HL-60 (cell line): Measurements from ENCODE around the gene ARHGAP18.

Experiments
- DNase-seq, 2 experiments: peaks; one replicate each; pipeline ENCODE4 v3.0.0-alpha.2; 2010 to 2020; ENCODE audit warnings: low read depth in 1 of 2, low spot score in 1 of 2
- H3K27ac ChIP-seq: fragments of 250-450 bp; sonication (Bioruptor Pico); replicated peaks from 2 replicates; pipeline ENCODE4 v1.5.1; 2020; ENCODE audit warnings: mild to moderate bottlenecking, moderate library complexity
- H3K27me3 ChIP-seq: fragments of 250-450 bp; sonication (Bioruptor Pico); 2 replicates; pipeline ENCODE4 v1.5.1; 2021; ENCODE audit warnings: mild to moderate bottlenecking, moderate library complexity; ENCODE audit not compliant: insufficient read depth, poor library complexity, severe bottlenecking
- H3K4me3 ChIP-seq: replicated peaks from 2 replicates; pipeline ENCODE4 v1.5.1; 2011; ENCODE audit warnings: mild to moderate bottlenecking, control low read depth, low read length; ENCODE audit not compliant: insufficient read depth
- CTCF ChIP-seq: IDR thresholded peaks from one replicate; pipeline ENCODE4 v1.5.1; 2011; ENCODE audit warnings: low read length, control low read depth, inconsistent platforms; ENCODE audit not compliant: insufficient read depth
- GABPA ChIP-seq: IDR thresholded peaks from 2 replicates; pipeline ENCODE4 v1.6.1; 2012; ENCODE audit warnings: low read depth
- POLR2AphosphoS5 ChIP-seq: IDR thresholded peaks from 2 replicates; pipeline ENCODE4 v1.6.1; 2012; ENCODE audit warnings: low read depth
- REST ChIP-seq: IDR thresholded peaks from 2 replicates; pipeline ENCODE4 v1.6.1; 2012; ENCODE audit warnings: low read depth; ENCODE audit not compliant: insufficient replicate concordance
- SPI1 ChIP-seq: IDR thresholded peaks from 2 replicates; pipeline ENCODE4 v1.6.1; 2012; ENCODE audit warnings: low read depth, mild to moderate bottlenecking, borderline replicate concordance

ARHGAP18 gene

GRCh38 chr6:129578315-129578714 is 131.7 kb downstream of the ARHGAP18 start:
- H3K27ac ChIP-seq = no peak overlapping the region
- DNase-seq = no peak
- H3K4me3 ChIP-seq = no peak overlapping the region
- no peaks in the 10 kb centered on the region for H3K27me3 ChIP-seq
- TF ChIP-seq POLR2AphosphoS5 (no peak), CTCF (no peak), SPI1 (no peak), GABPA (no peak), REST (no peak)

- H3K27ac ChIP-seq = no peak overlapping the region
- H3K27me3 ChIP-seq = no peaks in the 10 kb centered on the region
- no peak for DNase-seq
- no peak overlapping the region for H3K4me3 ChIP-seq
- TF ChIP-seq REST = no peak
- TF ChIP-seq CTCF = no peak
- TF ChIP-seq GABPA = no peak
- no peak for TF ChIP-seq SPI1
- no peak for TF ChIP-seq POLR2AphosphoS5
Observed at GRCh38 chr6:129577691-129578090, 132.3 kb downstream of the ARHGAP18 start.

GRCh38 chr6:129576456-129576855 is 133.5 kb downstream of the ARHGAP18 start:
- TF ChIP-seq POLR2AphosphoS5 (no peak), SPI1 (no peak), GABPA (no peak), REST (no peak), CTCF (no peak)
- Histone ChIP-seq H3K4me3 (no peak overlapping the region), H3K27ac (no peak overlapping the region), H3K27me3 (no peaks in the 10 kb centered on the region)
- DNase-seq = no peak
